ENCODE data around the gene EYS.
"Not testable (repeated sequence)": the region's sequence is repeated elsewhere in the genome, so short reads cannot be mapped to it uniquely, and the experiment has no call there.

The EYS gene

GRCh38 chr6:65449926-65450325 is 257.1 kb downstream of the EYS start:
- DNase-seq: no peak

DNA sequence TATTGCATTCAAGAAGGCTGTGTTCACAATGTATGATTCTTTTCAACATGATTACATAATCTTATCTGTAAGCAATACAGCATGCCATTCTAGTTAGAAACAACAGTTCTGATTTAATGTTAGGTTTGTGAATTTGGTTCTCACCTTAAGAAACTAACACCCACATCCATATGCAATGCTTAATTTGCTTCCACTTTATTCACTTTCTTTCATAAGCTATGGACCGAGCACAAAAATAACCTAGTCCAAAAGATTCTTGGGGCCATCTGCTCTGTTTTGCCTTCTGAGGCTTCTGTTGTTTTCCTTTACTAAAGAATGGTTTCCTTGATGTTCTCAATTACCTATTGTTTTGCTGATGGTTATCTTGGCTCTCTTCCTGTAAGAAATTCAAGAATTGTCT is 258.2 kb downstream of the EYS start:
- DNase-seq: no peak

DNA sequence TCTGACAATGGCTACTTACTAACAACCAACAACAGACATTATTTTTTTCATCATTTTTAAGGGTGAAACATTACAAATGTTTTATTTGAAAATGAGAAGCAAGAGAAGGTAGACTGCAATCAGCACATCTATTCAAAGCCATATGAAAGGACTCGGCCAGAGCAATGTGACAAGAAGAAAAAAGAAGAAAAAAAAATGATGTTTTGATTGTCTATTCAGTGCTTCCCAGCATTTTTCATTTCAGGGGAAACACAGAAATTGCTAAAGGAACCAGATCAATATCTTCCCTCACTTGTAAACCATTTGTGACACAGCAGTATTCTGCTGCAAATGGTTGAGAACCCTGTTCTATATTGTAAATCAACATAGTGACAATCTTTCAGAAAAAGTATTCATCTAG is 270.7 kb downstream of the EYS start:
- no peak for DNase-seq

DNA sequence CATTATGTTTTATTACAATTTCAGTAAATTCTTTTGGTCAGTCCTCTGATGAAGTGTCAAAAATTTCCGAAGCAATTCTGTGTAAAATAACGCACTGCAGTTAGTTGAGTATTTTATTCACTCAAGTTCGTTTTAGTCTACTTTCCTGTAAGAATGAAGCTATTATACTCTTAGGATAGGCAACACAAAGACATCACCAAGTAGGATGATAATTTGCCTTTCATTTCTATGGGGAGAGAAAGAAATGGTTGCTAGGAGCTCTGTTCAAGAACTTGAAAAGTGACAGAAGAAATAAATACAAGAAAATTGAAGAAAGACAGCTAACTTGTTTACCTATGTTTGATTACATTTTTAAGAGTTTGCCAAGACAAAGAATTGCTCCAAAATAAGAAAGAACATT is 290.4 kb downstream of the EYS start:
- no peak for DNase-seq

- no peak for DNase-seq
These were observed 296.7 kb downstream of the EYS start for GRCh38 chr6:65410309-65410708.

DNA sequence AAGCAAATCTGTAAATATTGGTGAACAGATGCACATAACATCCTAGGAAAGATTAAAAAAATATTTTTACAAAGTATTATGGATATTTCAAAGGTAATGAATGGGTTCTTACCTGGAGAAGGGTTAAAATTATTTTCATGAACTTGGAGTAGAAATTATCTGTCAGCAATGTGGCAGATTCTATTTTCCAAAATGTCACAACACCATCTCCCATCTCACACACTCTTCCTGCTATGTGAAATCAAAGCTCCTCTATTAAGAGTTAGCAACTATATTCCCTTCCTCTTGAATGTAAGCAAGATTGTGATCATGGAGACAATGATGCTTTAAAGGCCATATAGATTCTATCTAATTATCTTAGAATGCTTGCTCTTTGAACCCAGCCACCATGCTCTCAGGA is 304.5 kb downstream of the EYS start:
- DNase-seq: no peak

GRCh38 chr6:65399355-65400084 is 307.5 kb downstream of the EYS start:
- DNase-seq: no peak

- DNase-seq: no peak
These were observed 308.2 kb downstream of the EYS start for GRCh38 chr6:65398851-65399250.

DNA sequence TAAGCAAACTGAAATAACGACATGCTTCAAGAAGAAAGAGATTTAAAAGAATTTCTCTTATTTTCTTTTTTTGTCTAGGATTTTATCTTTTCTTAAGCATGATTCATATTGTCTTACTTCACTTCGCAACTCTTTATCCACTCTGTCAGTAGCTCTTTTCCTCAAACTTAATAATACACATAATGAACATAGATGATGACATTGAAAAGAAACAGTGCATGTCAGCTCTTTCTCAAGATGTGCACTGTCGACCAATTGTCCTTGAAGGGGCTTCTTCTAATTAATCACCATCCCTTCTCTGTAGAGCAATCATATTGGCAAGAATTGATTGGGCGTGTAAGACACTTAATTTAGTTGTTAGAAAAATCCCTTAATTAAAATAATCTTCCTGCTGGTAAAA is 356.5 kb downstream of the EYS start:
- no peak for DNase-seq

DNA sequence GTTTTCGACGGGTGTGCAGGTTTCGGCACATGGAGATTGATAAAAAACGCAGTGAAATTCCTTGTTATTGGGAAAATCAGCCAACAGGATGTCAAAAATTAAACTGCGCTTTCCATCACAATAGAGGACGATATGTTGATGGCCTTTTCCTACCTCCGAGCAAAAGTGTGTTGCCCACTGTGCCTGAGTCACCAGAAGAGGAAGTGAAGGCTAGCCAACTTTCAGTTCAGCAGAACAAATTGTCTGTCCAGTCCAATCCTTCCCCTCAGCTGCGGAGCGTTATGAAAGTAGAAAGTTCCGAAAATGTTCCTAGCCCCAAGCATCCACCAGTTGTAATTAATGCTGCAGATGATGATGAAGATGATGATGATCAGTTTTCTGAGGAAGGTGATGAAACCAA is 404.4 kb downstream of the EYS start:
- not testable (repeated sequence) for DNase-seq

GRCh38 chr6:65299236-65299635 is 407.8 kb downstream of the EYS start:
- DNase-seq: no peak

- DNase-seq: no peak
These were observed 411.2 kb downstream of the EYS start for GRCh38 chr6:65295812-65296211.

- no peak for DNase-seq
These were observed 417.5 kb downstream of the EYS start for GRCh38 chr6:65289491-65289890.

DNA sequence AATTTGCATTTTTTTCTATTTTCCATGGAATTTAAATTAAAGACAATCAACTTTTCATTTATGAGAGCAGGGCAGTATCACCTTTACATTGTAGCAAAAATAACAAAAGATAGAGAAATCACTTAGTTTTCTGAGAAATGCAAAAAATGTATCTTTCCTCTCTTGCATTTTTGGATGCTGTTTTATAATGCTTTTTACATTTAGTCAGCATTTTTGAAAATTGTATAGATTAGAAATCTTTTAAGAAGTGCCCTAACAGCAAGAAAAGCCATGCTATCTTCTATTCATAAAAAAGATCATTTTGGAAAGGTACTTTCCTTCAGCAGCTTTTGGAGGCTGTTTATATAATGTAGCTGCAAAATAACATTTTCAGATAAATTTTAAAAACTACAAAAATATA is 421.8 kb downstream of the EYS start:
- no peak for DNase-seq

DNA sequence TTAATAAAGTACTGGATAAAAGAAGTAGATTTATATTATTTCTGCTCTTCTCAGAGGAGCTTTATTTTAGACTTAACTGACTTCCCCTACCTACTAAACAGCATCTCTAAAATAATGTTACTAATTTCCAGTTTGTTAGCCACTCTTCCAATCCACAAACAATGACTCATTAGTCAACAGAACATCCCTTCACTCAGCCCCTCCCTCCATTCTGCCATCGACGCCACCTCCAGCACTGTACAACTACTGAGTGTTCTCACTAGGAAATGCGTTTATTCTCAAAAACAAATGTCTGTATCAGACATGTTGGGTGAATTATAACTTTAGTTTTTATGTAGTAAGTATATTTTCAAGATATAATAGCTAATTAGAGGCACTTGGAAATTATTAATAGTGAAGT is 427.0 kb downstream of the EYS start:
- DNase-seq: no peak

GRCh38 chr6:65262241-65262640 is 444.8 kb downstream of the EYS start:
- DNase-seq: no peak

GRCh38 chr6:65259982-65260381 is 447.0 kb downstream of the EYS start:
- DNase-seq: no peak

- DNase-seq: no peak
These were observed 448.0 kb downstream of the EYS start for GRCh38 chr6:65259059-65259458.

- DNase-seq: no peak
These were observed 454.0 kb downstream of the EYS start for GRCh38 chr6:65253041-65253440.

GRCh38 chr6:65248101-65248610 is 458.9 kb downstream of the EYS start:
- no peak for DNase-seq

GRCh38 chr6:65231616-65232015 is 475.4 kb downstream of the EYS start:
- no peak for DNase-seq

GRCh38 chr6:65229825-65230224 is 477.2 kb downstream of the EYS start:
- no peak for DNase-seq

DNA sequence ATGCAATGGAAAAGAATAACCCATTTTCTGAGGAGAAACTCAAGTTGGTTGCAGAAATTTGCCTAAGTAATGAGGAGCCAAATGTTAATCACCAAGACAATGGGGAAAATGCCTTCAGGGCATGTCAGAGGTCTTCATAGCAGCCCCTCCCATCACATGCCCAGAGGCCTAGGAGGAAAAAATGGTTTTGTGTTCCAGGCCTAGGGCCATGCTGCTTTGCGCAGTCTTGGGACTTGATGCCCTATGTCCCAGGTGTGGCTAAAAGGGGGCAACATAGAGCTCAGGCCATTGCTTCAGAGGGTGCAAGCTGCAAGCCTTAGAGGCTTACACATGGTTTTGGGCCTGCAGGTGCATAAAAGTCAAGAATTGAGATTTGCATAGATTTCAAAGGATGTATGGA is 485.9 kb downstream of the EYS start:
- DNase-seq: no peak

GRCh38 chr6:65202738-65203137 is 504.3 kb downstream of the EYS start:
- no peak for DNase-seq

- DNase-seq: no peak
These were observed 507.3 kb downstream of the EYS start for GRCh38 chr6:65199683-65200082.

Measured in CD4-positive, alpha-beta T cell treated with Interleukin-6 for 4 hours (primary cell).